Endothelial cell of umbilical vein (primary cell): ENCODE results near the gene HNRNPH3. TPM values are rescaled to one million over a fixed set of nuclear protein-coding genes. Genes with fewer than 3 reads are reported as not detected.

Experiments used
- BruUV-seq: library from RNA; stranded (reverse); fragments of 400-500 nt; replicated peaks from 2 replicates; lab custom pipeline; 2021; lab: Mats Ljungman, UMichigan
- CTCF ChIA-PET: fragments of 300-600, 350-600 bp; sonication (Branson Sonifier 250); formaldehyde crosslinking; loops from one replicate; lab custom pipeline; 2021; ENCODE audit warnings: antibody characterized with exemption, inconsistent platforms; lab: Charles Lee
- POLR2A ChIA-PET: fragments of 300-600, 350-600 bp; sonication (Branson Sonifier 250); formaldehyde crosslinking; loops from one replicate; lab custom pipeline; 2021; ENCODE audit warnings: antibody characterized with exemption, inconsistent platforms; lab: Charles Lee
- DNase-seq: peaks from one replicate; pipeline ENCODE4 v3.0.0-alpha.2; 2011; ENCODE audit warnings: low read depth, low spot score
- FAIRE-seq: peaks from 2 replicates; lab custom pipeline; 2011; peaks lifted over from hg19 to GRCh38; lab: Jason Lieb, UNC
- H2AFZ ChIP-seq: 2 replicates; pipeline ENCODE4 v1.6.0; 2012; ENCODE audit warnings: low read depth, low read length, control low read depth, inconsistent platforms
- H3K27ac ChIP-seq: 2 replicates; pipeline ENCODE4 v1.5.1; 2011; ENCODE audit warnings: low read depth, mild to moderate bottlenecking, control low read depth, low read length, moderate library complexity; ENCODE audit not compliant: insufficient read depth
- H3K27me3 ChIP-seq, 2 experiments: 2 replicates each; pipeline versions ENCODE4 v1.6.0 to v1.6.1; 2011; ENCODE audit warnings: low read length in 2 of 2, mixed read lengths in 1 of 2; ENCODE audit not compliant: control insufficient read depth in 2 of 2, insufficient read depth in 2 of 2
- H3K36me3 ChIP-seq, 2 experiments: 2 replicates in 1 of 2; 3 replicates in 1 of 2; pipeline ENCODE4 v1.5.1; 2011; ENCODE audit warnings: low read length in 2 of 2, mild to moderate bottlenecking in 1 of 2, moderate library complexity in 1 of 2; ENCODE audit not compliant: control insufficient read depth in 2 of 2, insufficient read depth in 2 of 2; ENCODE audit errors: extremely low read depth in 1 of 2
- H3K4me1 ChIP-seq: 3 replicates; pipeline ENCODE4 v1.5.1; 2011; ENCODE audit warnings: mild to moderate bottlenecking, low read length; ENCODE audit not compliant: control insufficient read depth, insufficient read depth; ENCODE audit errors: extremely low read depth
- H3K4me2 ChIP-seq: 2 replicates; pipeline ENCODE4 v1.6.1; 2011; ENCODE audit warnings: low read length, control low read depth, mixed read lengths; ENCODE audit not compliant: insufficient read depth
- H3K4me3 ChIP-seq, 3 experiments: fragments of 200-600 bp in 1 of 3; sonication (generic), shearing (Covaris generic) in 1 of 3; replicated peaks in 1 of 3; 2 replicates each; pipeline ENCODE4 v1.5.1; 2011 to 2016; ENCODE audit warnings: control low read depth in 3 of 3, low read length in 3 of 3, mild to moderate bottlenecking in 2 of 3, inconsistent platforms in 1 of 3, low read depth in 1 of 3, moderate library complexity in 1 of 3; ENCODE audit not compliant: insufficient read depth in 1 of 3
- H3K79me2 ChIP-seq: 2 replicates; pipeline ENCODE4 v1.6.0; 2012; ENCODE audit warnings: low read length, inconsistent platforms; ENCODE audit not compliant: control insufficient read depth, insufficient read depth
- H3K9ac ChIP-seq: replicated peaks from 2 replicates; pipeline ENCODE3; 2011; ENCODE audit warnings: low read length, control low read depth; ENCODE audit not compliant: insufficient read depth; ENCODE audit errors: extremely low read depth
- H3K9me1 ChIP-seq: replicated peaks from 3 replicates; pipeline ENCODE4 v1.6.0; 2011; ENCODE audit warnings: mild to moderate bottlenecking, low read length; ENCODE audit not compliant: control insufficient read depth, insufficient read depth; ENCODE audit errors: extremely low read depth
- H3K9me3 ChIP-seq: replicated peaks from 2 replicates; pipeline ENCODE4 v1.5.1; 2012; ENCODE audit warnings: low read length, inconsistent platforms; ENCODE audit not compliant: control insufficient read depth, insufficient read depth
- H4K20me1 ChIP-seq: replicated peaks from 2 replicates; pipeline ENCODE3; 2011; ENCODE audit warnings: mild to moderate bottlenecking, low read length; ENCODE audit not compliant: control insufficient read depth, insufficient read depth; ENCODE audit errors: extremely low read depth
- EZH2 ChIP-seq: IDR thresholded peaks from 2 replicates; pipeline ENCODE4 v1.6.1; 2012; ENCODE audit warnings: borderline replicate concordance, low read depth, mild to moderate bottlenecking, moderate library complexity, low read length, inconsistent platforms; ENCODE audit not compliant: severe bottlenecking
- FOS ChIP-seq: IDR thresholded peaks from 2 replicates; pipeline ENCODE4 v1.6.1; 2011; ENCODE audit warnings: mild to moderate bottlenecking, low read length, moderate library complexity, borderline replicate concordance; ENCODE audit not compliant: insufficient read depth
- GATA2 ChIP-seq: IDR thresholded peaks from 2 replicates; pipeline ENCODE4 v1.7.0; 2011; ENCODE audit warnings: low read depth, mild to moderate bottlenecking, moderate library complexity, mixed read lengths, low read length; ENCODE audit not compliant: insufficient read length, insufficient read depth
- JUN ChIP-seq: IDR thresholded peaks from 2 replicates; pipeline ENCODE4 v1.6.1; 2011; ENCODE audit warnings: borderline replicate concordance, low read depth; ENCODE audit not compliant: insufficient read length, insufficient read depth
- MYC ChIP-seq: IDR thresholded peaks from one replicate; pipeline ENCODE4 v1.6.1; 2011; ENCODE audit warnings: mild to moderate bottlenecking, low read depth, low read length
- POLR2A ChIP-seq: IDR thresholded peaks from 2 replicates; pipeline ENCODE4 v1.6.1; 2012; ENCODE audit warnings: low read depth, mild to moderate bottlenecking, control low read depth, low read length
- POLR2AphosphoS5 ChIP-seq: IDR thresholded peaks from 2 replicates; pipeline ENCODE4 v1.6.1; 2012; ENCODE audit warnings: low read depth, mild to moderate bottlenecking, control low read depth, low read length, moderate library complexity; ENCODE audit not compliant: insufficient read depth
- dilution Hi-C: fragments of 300-500 bp; cut with MboI; formaldehyde crosslinking; loops from one replicate; pipeline ENCODE4 v1.15.0; 2019; ENCODE audit warnings: low sequenced_read_pairs; ENCODE audit not compliant: extremely low pct_ligation_motif_present
- intact Hi-C: fragments of 100-400 bp; cut with micrococcal nuclease; formaldehyde crosslinking; loops from one replicate; pipeline ENCODE4 v1.10.0; 2022
- polyA plus RNA-seq, 4 experiments: library from polyadenylated mRNA; depleted of rRNA in 3 of 4; stranded (reverse) in 3 of 4; unstranded in 1 of 4; fragments of >200 nt; gene quantifications; 2 replicates each; pipeline versions ENCODE4 v1.2.1 to v1.2.3, GENCODE V29; 2011 to 2012; ENCODE audit warnings: missing spikeins in 1 of 4
- total RNA-seq: library from RNA; stranded (reverse); gene quantifications from 2 replicates; pipeline ENCODE4 v1.2.3, GENCODE V29; 2021
- TF ChIP-seq, protein P1 (sequence below): IDR thresholded peaks from 2 replicates; pipeline ENCODE4 v1.6.1; 2011; ENCODE audit not compliant: insufficient read depth, insufficient read length
- TF ChIP-seq, protein P2 (sequence below), 2 donors: IDR thresholded peaks; 1 replicate in 1 of 2; 2 replicates in 1 of 2; pipeline ENCODE4 v1.5.1; 2011; ENCODE audit warnings: low read length in 2 of 2, mild to moderate bottlenecking in 2 of 2, moderate library complexity in 2 of 2, control low read depth in 1 of 2, inconsistent platforms in 1 of 2, low read depth in 1 of 2; ENCODE audit not compliant: insufficient read depth in 1 of 2; ENCODE audit errors: extremely low read depth in 1 of 2

HNRNPH3 gene
- total and polyA plus RNA-seq, 2 donors (not counting 3 experiments of a cell fraction or from before 2014, with no cell fraction given): 34.0 to 151 TPM

DNA sequence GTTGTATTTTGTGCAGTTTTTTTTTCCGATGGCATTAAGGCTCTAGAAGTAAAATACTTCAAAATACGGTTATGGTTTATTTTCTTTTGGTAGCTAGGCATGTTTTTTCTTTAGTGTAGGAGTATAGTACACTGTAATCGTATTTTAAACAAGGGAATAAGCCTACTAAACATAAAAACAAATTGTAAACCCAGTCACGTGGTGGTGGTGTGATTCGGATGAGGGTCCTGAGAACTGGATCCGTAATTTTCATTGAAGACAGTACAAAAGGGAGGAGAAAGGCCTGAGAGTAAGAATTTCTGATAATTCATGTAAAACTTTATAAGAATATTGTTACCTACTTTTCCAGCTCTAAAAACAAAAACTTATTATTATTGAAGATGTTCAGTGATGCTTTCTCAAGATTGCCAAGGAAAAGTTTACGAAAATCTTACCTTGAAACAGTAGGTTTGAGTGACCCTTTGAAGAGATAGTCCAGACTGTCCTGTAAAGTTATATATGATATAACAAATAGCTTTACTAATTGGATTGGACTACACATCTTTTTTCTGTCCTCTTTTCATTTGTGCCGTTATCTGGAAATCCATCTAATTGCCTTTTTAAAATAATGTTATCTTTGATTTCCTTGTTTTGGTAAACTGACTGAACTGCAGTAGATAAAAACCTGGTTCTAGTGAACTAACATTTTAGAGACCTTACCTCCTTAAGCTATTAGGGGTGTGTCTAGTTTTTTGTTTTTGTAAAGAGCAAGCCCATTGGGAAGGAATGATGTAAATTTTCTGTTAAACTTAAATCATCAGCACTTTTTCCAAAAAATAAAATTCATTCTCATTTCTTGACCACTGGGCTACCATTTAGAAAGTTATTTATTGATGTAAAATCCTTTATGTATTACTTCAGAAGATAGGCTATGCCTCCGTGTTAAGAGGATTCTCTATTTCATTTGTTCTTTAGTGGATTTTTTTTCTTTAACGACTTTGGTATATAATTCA, 1.9 kb downstream of the HNRNPH3 start:
- H3K4me2 ChIP-seq: peak overlapping the region; percentile 98
- ChIA-PET POLR2A (interaction anchor here (0.6 kb wide), 1 partner anchor 15 kb away, joined by 4 read pairs; no protein-coding TSS in a partner anchor), CTCF (interaction anchor here (1.3 to 3.5 kb wide), 2 partner anchors 15 to 121 kb away, joined by 4 to 21 read pairs; no protein-coding TSS in a partner anchor)
- peak; percentile 20 for TF ChIP-seq GATA2
- TF ChIP-seq POLR2AphosphoS5: no peak
- H3K36me3 ChIP-seq: peaks cover 2 to 3% of the 10 kb centered on the region in 2 experiments
- H3K9me3 ChIP-seq: no peaks in the 10 kb centered on the region
- H3K79me2 ChIP-seq: peaks cover 69% of the 10 kb centered on the region
- peaks cover 28% of the 10 kb centered on the region for H4K20me1 ChIP-seq
- BruUV-seq: TSS peak; percentile 23
- peak; percentile 22 for DNase-seq
- no peak for FAIRE-seq
- dilution Hi-C loops: no loop called here
- H3K9me1 ChIP-seq: no peaks in the 10 kb centered on the region
- no peak overlapping the region for H2AFZ ChIP-seq
- peak overlapping the region; percentile 91 for H3K27ac ChIP-seq
- peak overlapping the region; percentile 95 to 100 (median 99) for H3K4me3 ChIP-seq
- peaks cover 20% of the 10 kb centered on the region for H3K4me1 ChIP-seq
- H3K27me3 ChIP-seq: no peaks in the 10 kb centered on the region
- H3K9ac ChIP-seq: peak overlapping the region; percentile 99
- intact Hi-C loops: no loop called here

DNA sequence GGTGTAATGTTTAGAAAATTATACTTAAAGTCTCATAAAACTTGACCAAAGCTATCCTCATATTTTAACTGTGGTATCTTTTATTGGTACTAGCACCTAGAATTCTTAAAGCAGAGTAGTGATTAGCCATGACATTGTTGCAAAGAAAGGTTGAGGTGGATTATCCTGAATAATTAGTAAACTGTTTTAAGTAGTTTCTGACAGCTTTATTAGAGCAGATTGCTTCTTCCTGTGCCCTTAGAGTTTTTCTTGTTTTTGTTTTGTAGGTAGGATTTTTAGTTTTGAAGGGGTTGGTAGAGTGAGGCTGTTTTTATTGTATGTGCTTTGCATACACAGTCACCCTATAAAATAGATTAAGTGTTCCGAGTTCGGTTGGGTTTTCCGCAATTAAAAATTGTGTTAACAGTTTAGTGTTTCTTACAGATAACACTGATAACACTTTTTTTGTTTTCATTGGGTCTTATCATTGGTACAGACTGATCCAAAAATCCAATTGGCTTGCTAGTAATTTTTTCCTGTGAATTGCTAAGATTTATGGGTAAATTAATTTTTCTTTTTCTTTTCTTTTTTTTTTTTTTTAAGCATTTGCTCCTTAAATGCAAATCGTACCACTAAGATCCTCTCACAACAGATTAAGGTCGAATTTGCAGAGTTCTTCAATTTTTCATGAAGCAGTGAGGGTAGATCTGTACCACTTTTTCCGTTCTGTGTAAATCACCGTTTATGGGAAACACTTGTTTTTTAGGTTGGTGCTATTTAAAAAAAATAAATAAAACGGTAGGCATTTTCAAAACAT, 3.0 kb downstream of the HNRNPH3 start:
- H3K9ac ChIP-seq: peak overlapping the region; percentile 99
- no peaks in the 10 kb centered on the region for H3K9me1 ChIP-seq
- CTCF ChIA-PET: interaction anchor here (1.4 to 3.5 kb wide), 3 partner anchors 13 to 122 kb away, joined by 5 to 21 read pairs (median 7); no protein-coding TSS in a partner anchor
- H3K4me1 ChIP-seq: peaks cover 20% of the 10 kb centered on the region
- DNase-seq (peak; percentile 15), FAIRE-seq (peak; percentile 48)
- no peaks in the 10 kb centered on the region for H3K9me3 ChIP-seq
- intact Hi-C loops (no loop called here), dilution Hi-C loops (no loop called here)
- H3K79me2 ChIP-seq: peaks cover 79% of the 10 kb centered on the region
- POLR2A ChIA-PET: no interaction called here
- TF ChIP-seq, protein P1, sequence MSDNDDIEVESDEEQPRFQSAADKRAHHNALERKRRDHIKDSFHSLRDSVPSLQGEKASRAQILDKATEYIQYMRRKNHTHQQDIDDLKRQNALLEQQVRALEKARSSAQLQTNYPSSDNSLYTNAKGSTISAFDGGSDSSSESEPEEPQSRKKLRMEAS: no peak
- TF ChIP-seq POLR2A (no peak), EZH2 (no peak), POLR2AphosphoS5 (no peak), MYC (no peak), JUN (no peak), GATA2 (no peak), FOS (no peak)
- TF ChIP-seq, protein P2, sequence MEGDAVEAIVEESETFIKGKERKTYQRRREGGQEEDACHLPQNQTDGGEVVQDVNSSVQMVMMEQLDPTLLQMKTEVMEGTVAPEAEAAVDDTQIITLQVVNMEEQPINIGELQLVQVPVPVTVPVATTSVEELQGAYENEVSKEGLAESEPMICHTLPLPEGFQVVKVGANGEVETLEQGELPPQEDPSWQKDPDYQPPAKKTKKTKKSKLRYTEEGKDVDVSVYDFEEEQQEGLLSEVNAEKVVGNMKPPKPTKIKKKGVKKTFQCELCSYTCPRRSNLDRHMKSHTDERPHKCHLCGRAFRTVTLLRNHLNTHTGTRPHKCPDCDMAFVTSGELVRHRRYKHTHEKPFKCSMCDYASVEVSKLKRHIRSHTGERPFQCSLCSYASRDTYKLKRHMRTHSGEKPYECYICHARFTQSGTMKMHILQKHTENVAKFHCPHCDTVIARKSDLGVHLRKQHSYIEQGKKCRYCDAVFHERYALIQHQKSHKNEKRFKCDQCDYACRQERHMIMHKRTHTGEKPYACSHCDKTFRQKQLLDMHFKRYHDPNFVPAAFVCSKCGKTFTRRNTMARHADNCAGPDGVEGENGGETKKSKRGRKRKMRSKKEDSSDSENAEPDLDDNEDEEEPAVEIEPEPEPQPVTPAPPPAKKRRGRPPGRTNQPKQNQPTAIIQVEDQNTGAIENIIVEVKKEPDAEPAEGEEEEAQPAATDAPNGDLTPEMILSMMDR (IDR thresholded peaks at IDR 0.05; ENCODE audit: extremely low read depth in 1 of 2, insufficient read depth in 1 of 2, low read depth in 1 of 2, low read length in 2 of 2): no peak
- BruUV-seq: no TSS peak
- H3K27me3 ChIP-seq: no peaks in the 10 kb centered on the region
- H4K20me1 ChIP-seq: peaks cover 30% of the 10 kb centered on the region
- no peak overlapping the region for H2AFZ ChIP-seq
- H3K27ac ChIP-seq: no peak overlapping the region
- H3K4me2 ChIP-seq: peak overlapping the region; percentile 98
- H3K4me3 ChIP-seq: peak overlapping the region; percentile 95 to 100 (median 99)
- peaks cover 7 to 8% of the 10 kb centered on the region in 2 experiments for H3K36me3 ChIP-seq
